HG03571 (cell line): ENCODE measurements around the gene COL9A3.

Experiments used
- ATAC-seq: cut with Tn5 transposase; IDR thresholded peaks from one replicate; pipeline ENCODE4 v1.9.1; 2021; ENCODE audit not compliant: unreplicated experiment

The COL9A3 gene

GRCh38 chr20:62796699-62797491 is 20.0 kb upstream of the COL9A3 start:
- no peak for ATAC-seq

- ATAC-seq: no peak
These were observed 18.9 kb upstream of the COL9A3 start for GRCh38 chr20:62797671-62798532.

- ATAC-seq: no peak
These were observed 17.8 kb upstream of the COL9A3 start for GRCh38 chr20:62799036-62799435.

- ATAC-seq: no peak
These were observed 17.4 kb upstream of the COL9A3 start for GRCh38 chr20:62799459-62799858.

- ATAC-seq: no peak
These were observed 17.0 kb upstream of the COL9A3 start for GRCh38 chr20:62799873-62800272.

- no peak for ATAC-seq
These were observed 16.3 kb upstream of the COL9A3 start for GRCh38 chr20:62800314-62801259.

- ATAC-seq: no peak
These were observed 15.4 kb upstream of the COL9A3 start for GRCh38 chr20:62801284-62802010.

GRCh38 chr20:62802026-62802712 is 14.7 kb upstream of the COL9A3 start:
- ATAC-seq: no peak

GRCh38 chr20:62804021-62804626 is 12.7 kb upstream of the COL9A3 start:
- ATAC-seq: no peak

- ATAC-seq: no peak
These were observed 12.2 kb upstream of the COL9A3 start, which contains the start of gene OGFR for GRCh38 chr20:62804627-62805154. OGFR (plus strand) TSS chr20:62804835; CDS start chr20:62804860, 25 bp downstream.

GRCh38 chr20:62805155-62805710 is 11.6 kb upstream of the COL9A3 start:
- ATAC-seq: no peak

- no peak for ATAC-seq
These were observed 11.0 kb upstream of the COL9A3 start for GRCh38 chr20:62805711-62806382.

- no peak for ATAC-seq
These were observed 10.3 kb upstream of the COL9A3 start for GRCh38 chr20:62806383-62807050.

GRCh38 chr20:62807444-62808210 is 9.2 kb upstream of the COL9A3 start:
- no peak for ATAC-seq

GRCh38 chr20:62808211-62808865 is 8.5 kb upstream of the COL9A3 start:
- no peak for ATAC-seq
